T-helper 2 cell (primary cell): ENCODE measurements around the gene SLC12A5.

Source experiments
- DNase-seq, 5 experiments: peaks; one replicate each; pipeline versions ENCODE4 v3.0.0 to v3.0.0-alpha.2; 2012 to 2022

Gene SLC12A5

GRCh38 chr20:46006964-46007363, 22.1 kb upstream of the SLC12A5 start:
- no peak for DNase-seq

GRCh38 chr20:46007671-46008070, 21.3 kb upstream of the SLC12A5 start:
- no peak for DNase-seq

- DNase-seq, result no peak
Observed at GRCh38 chr20:46009816-46010215, 19.2 kb upstream of the SLC12A5 start.

GRCh38 chr20:46010491-46011391, 18.3 kb upstream of the SLC12A5 start:
- DNase-seq, result peak in 3 of 5 experiments; percentile 48 to 76 (median 67)

GRCh38 chr20:46011631-46012482, 17.2 kb upstream of the SLC12A5 start:
- peak in 1 of 5 experiments; percentile 51 for DNase-seq

GRCh38 chr20:46012921-46013320, 16.1 kb upstream of the SLC12A5 start:
- no peak for DNase-seq

GRCh38 chr20:46013322-46013828, 15.6 kb upstream of the SLC12A5 start:
- no peak for DNase-seq

- DNase-seq, result peak; percentile 46 to 79 (median 54)
Observed at GRCh38 chr20:46013829-46014516, 15.0 kb upstream of the SLC12A5 start.

- DNase-seq, result no peak
Observed at GRCh38 chr20:46014517-46015396, 14.3 kb upstream of the SLC12A5 start.

GRCh38 chr20:46017272-46017671, 11.7 kb upstream of the SLC12A5 start:
- DNase-seq, result peak in 1 of 5 experiments; percentile 39

GRCh38 chr20:46018112-46018511, 10.9 kb upstream of the SLC12A5 start:
- DNase-seq, result no peak

- DNase-seq, result no peak
Observed at GRCh38 chr20:46018611-46019010, 10.4 kb upstream of the SLC12A5 start.

- DNase-seq, result no peak
Observed at GRCh38 chr20:46020555-46020954, 8.5 kb upstream of the SLC12A5 start.

GRCh38 chr20:46021361-46022359, 7.4 kb upstream of the SLC12A5 start:
- peak in 4 of 5 experiments; percentile 34 to 41 (median 41) for DNase-seq

GRCh38 chr20:46022411-46023147, 6.4 kb upstream of the SLC12A5 start:
- DNase-seq, result peak; percentile 42 to 66 (median 62)

GRCh38 chr20:46023148-46023484, 5.9 kb upstream of the SLC12A5 start:
- no peak for DNase-seq

- DNase-seq, result no peak
Observed at GRCh38 chr20:46023999-46024398, 5.0 kb upstream of the SLC12A5 start.

GRCh38 chr20:46025376-46025783, 3.6 kb upstream of the SLC12A5 start:
- no peak for DNase-seq

GRCh38 chr20:46027245-46027853, 1.7 kb upstream of the SLC12A5 start:
- peak in 1 of 5 experiments; percentile 35 for DNase-seq
